Keratinocyte (primary cell): ENCODE results near the gene DPYD. TPM values are rescaled to one million over a fixed set of nuclear protein-coding genes. Genes with fewer than 3 reads are reported as not detected.

Source experiments
- DNase-seq: peaks from one replicate; pipeline ENCODE4 v3.0.0-alpha.2; 2011; ENCODE audit warnings: low read depth, missing footprints, low spot score
- FAIRE-seq: peaks from 2 replicates; lab custom pipeline; 2011; peaks lifted over from hg19 to GRCh38; lab: Jason Lieb, UNC
- H2AFZ ChIP-seq: 2 replicates; pipeline ENCODE4 v1.6.0; 2012; ENCODE audit warnings: low read length, control low read depth, inconsistent platforms; ENCODE audit not compliant: control insufficient read depth
- H3K27ac ChIP-seq: 2 replicates; pipeline ENCODE4 v1.5.1; 2011; ENCODE audit warnings: low read length; ENCODE audit not compliant: control insufficient read depth, insufficient read depth
- H3K27me3 ChIP-seq: 3 replicates; pipeline ENCODE4 v1.6.0; 2011; ENCODE audit warnings: low read length; ENCODE audit not compliant: control insufficient read depth, insufficient read depth; ENCODE audit errors: extremely low read depth
- H3K36me3 ChIP-seq, 2 experiments: 2 replicates in 1 of 2; 3 replicates in 1 of 2; pipeline ENCODE4 v1.5.1; 2011; ENCODE audit warnings: low read length in 2 of 2, mild to moderate bottlenecking in 1 of 2; ENCODE audit not compliant: control insufficient read depth in 2 of 2, insufficient read depth in 2 of 2; ENCODE audit errors: extremely low read depth in 1 of 2
- H3K4me1 ChIP-seq: 3 replicates; pipeline ENCODE4 v1.5.1; 2011; ENCODE audit warnings: low read length; ENCODE audit not compliant: control insufficient read depth, insufficient read depth; ENCODE audit errors: extremely low read depth
- H3K4me2 ChIP-seq: 3 replicates; pipeline ENCODE4 v1.6.0; 2011; ENCODE audit warnings: low read depth, low read length; ENCODE audit not compliant: control insufficient read depth, insufficient read depth; ENCODE audit errors: extremely low read depth
- H3K4me3 ChIP-seq, 3 experiments: fragments of 200-600 bp in 1 of 3; sonication (generic) in 1 of 3; 2 replicates in 2 of 3; 3 replicates in 1 of 3; pipeline ENCODE4 v1.5.1; 2011 to 2016; ENCODE audit warnings: low read length in 3 of 3, mild to moderate bottlenecking in 3 of 3, control low read depth in 2 of 3, inconsistent platforms in 1 of 3, low read depth in 1 of 3, mixed read lengths in 1 of 3, mixed run types in 1 of 3, moderate library complexity in 1 of 3; ENCODE audit not compliant: control insufficient read depth in 2 of 3, insufficient read depth in 2 of 3; ENCODE audit errors: extremely low read depth in 1 of 3
- H3K79me2 ChIP-seq: 2 replicates; pipeline ENCODE4 v1.6.0; 2012; ENCODE audit warnings: low read length; ENCODE audit not compliant: control insufficient read depth, insufficient read depth
- H3K9ac ChIP-seq: 3 replicates; pipeline ENCODE4 v1.6.0; 2011; ENCODE audit warnings: low read length; ENCODE audit not compliant: control insufficient read depth, insufficient read depth; ENCODE audit errors: extremely low read depth
- H3K9me1 ChIP-seq: 3 replicates; pipeline ENCODE4 v1.6.0; 2011; ENCODE audit warnings: low read length; ENCODE audit not compliant: control insufficient read depth, insufficient read depth; ENCODE audit errors: extremely low read depth
- H3K9me3 ChIP-seq: 2 replicates; pipeline ENCODE4 v1.5.1; 2012; ENCODE audit warnings: low read depth, low read length; ENCODE audit not compliant: control insufficient read depth
- H4K20me1 ChIP-seq: 3 replicates; pipeline ENCODE4 v1.6.0; 2011; ENCODE audit warnings: low read length; ENCODE audit not compliant: control insufficient read depth, insufficient read depth; ENCODE audit errors: extremely low read depth
- CTCF ChIP-seq, 3 experiments: IDR thresholded peaks in 1 of 3; conservative IDR thresholded peaks in 1 of 3; optimal IDR thresholded peaks in 1 of 3; 2 replicates in 2 of 3; 3 replicates in 1 of 3; pipeline versions ENCODE3 to v1.5.1; 2011; ENCODE audit warnings: low read length in 3 of 3, mild to moderate bottlenecking in 3 of 3, moderate library complexity in 2 of 3, control low read depth in 1 of 3, inconsistent platforms in 1 of 3; ENCODE audit not compliant: insufficient read depth in 2 of 3; ENCODE audit errors: extremely low read depth in 1 of 3
- EZH2 ChIP-seq: IDR thresholded peaks from one replicate; pipeline ENCODE4 v1.6.1; 2012; ENCODE audit warnings: inconsistent platforms, mild to moderate bottlenecking, low read length, moderate library complexity
- dilution Hi-C: fragments of 300-500 bp; cut with MboI; formaldehyde crosslinking; loops from one replicate; pipeline ENCODE4 v1.7.0; 2020; ENCODE audit warnings: low sequenced_read_pairs; ENCODE audit not compliant: extremely low pct_ligation_motif_present
- polyA plus RNA-seq, 5 experiments: library from polyadenylated mRNA; depleted of rRNA in 3 of 5; stranded (reverse) in 3 of 5; stranded (forward) in 1 of 5; unstranded in 1 of 5; fragments of >200 nt; gene quantifications; 1 replicate in 1 of 5; 2 replicates in 3 of 5; 3 replicates in 1 of 5; pipeline versions ENCODE4 v1.2.1 to v1.2.3, GENCODE V29; 2011 to 2012; ENCODE audit warnings: missing spikeins in 2 of 5, low read depth in 1 of 5, low replicate concordance in 1 of 5

DPYD gene
- polyA plus RNA-seq, 1 donor (not counting 4 experiments of a cell fraction or from before 2014, with no cell fraction given) = 1.9 TPM

- H3K4me1 ChIP-seq = no peaks in the 10 kb centered on the region
- H3K79me2 ChIP-seq = no peaks in the 10 kb centered on the region
- dilution Hi-C loops = no loop called here
Measured at GRCh38 chr1:97740891-97741290, 179.9 kb downstream of the DPYD start.

GRCh38 chr1:97739596-97740103, 181.2 kb downstream of the DPYD start:
- Histone ChIP-seq H3K36me3 (no peaks in the 10 kb centered on the region), H3K4me3 (no peak overlapping the region), H3K9me3 (no peaks in the 10 kb centered on the region), H3K9ac (no peak overlapping the region), H3K4me1 (no peaks in the 10 kb centered on the region), H3K27me3 (no peaks in the 10 kb centered on the region), H3K9me1 (no peaks in the 10 kb centered on the region), H3K4me2 (no peak overlapping the region), H4K20me1 (no peaks in the 10 kb centered on the region), H3K27ac (no peak overlapping the region), H3K79me2 (no peaks in the 10 kb centered on the region), H2AFZ (no peak overlapping the region)
- DNase-seq (no peak), FAIRE-seq (no peak)
- dilution Hi-C loops = no loop called here
- no peak for TF ChIP-seq EZH2
- TF ChIP-seq CTCF (optimal IDR thresholded peaks at IDR 0.05 in 1 of 3, IDR thresholded peaks at IDR 0.05 in 1 of 3, conservative IDR thresholded peaks at IDR 0.05 in 1 of 3; ENCODE audit: extremely low read depth in 1 of 3, insufficient read depth in 2 of 3, low read length in 3 of 3) = no peak

More at GRCh38 chr1:97740891-97741290, 179.9 kb downstream of the DPYD start:
- no peak for DNase-seq
- TF ChIP-seq EZH2 = no peak
- no peak for TF ChIP-seq CTCF (optimal IDR thresholded peaks at IDR 0.05 in 1 of 3, IDR thresholded peaks at IDR 0.05 in 1 of 3, conservative IDR thresholded peaks at IDR 0.05 in 1 of 3; ENCODE audit: extremely low read depth in 1 of 3, insufficient read depth in 2 of 3, low read length in 3 of 3)
- H3K4me3 ChIP-seq = no peak overlapping the region
- no peaks in the 10 kb centered on the region for H3K27me3 ChIP-seq
- H3K9me1 ChIP-seq = no peaks in the 10 kb centered on the region
- FAIRE-seq = no peak
- no peak overlapping the region for H3K4me2 ChIP-seq
- no peak overlapping the region for H2AFZ ChIP-seq
- no peaks in the 10 kb centered on the region for H3K36me3 ChIP-seq
- no peak overlapping the region for H3K27ac ChIP-seq
- H3K9ac ChIP-seq = no peak overlapping the region
- H4K20me1 ChIP-seq = no peaks in the 10 kb centered on the region
- H3K9me3 ChIP-seq = no peaks in the 10 kb centered on the region
